ENCODE results near the gene TNFRSF12A. TPM values are rescaled to one million over a fixed set of nuclear protein-coding genes. Genes with fewer than 3 reads are reported as not detected.

Gene TNFRSF12A
- total and polyA plus RNA-seq, 9 of the 15 experiments (the other 6 are each of a cell fraction or from before 2014, with no cell fraction given), result 0.41 to 61.8 (median 26.5) TPM

DNA sequence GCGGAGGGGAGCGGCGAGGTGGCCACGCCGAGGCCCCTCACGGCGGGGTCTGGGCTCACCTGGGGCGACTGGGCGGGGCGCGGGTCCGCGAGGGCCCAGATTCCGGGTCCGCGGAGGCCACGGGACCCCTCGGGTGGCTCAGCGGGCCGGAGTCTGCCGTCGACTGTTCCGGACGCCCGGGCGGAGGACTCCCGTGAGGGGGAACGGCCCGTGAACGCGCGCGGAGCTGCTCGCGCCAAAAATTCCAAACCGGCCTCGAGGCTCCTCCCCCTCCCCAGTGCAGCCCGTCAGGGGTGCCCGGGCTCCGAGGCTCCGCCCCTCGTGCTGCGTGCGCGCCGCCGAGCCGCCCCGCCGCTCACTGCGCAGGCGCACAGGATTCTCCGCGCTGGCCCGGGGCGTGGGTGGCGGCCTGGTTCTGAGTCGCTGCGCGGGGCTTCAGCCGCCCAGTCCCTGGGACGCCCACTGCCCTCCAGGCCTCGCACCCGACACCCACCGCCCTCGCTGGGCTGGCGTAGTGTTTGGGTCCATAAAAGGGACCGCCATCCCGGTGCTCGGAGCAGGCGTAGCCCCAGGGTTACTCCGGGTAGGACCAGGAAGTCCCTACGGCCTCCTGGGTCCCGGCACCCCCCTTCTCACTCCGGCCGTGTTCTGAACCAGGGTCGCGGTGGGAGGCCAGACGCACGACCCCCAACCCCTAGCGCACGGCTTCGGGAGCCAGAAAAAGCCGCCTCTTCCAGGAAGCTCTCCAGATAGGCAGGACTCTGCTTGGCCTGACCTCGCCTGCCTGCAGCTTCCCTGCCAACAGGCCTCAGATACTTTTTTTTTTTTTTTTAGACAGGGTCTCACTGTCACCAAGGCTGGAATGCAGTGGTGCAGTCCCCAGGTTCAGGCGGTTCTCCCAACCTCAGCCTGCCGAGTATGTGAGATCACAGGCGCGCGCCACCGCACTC, 39.7 kb upstream of the TNFRSF12A start, which contains the start of gene PKMYT1 (continued):
- TF ChIP-seq NFATC3 (IDR thresholded peaks at IDR 0.05) (no peak), BACH1 (tag; IDR thresholded peaks at IDR 0.05) (no peak), FOXA3 (CRISPR knock-in tag; conservative IDR thresholded peaks at IDR 0.05 in 1 of 2, IDR thresholded peaks at IDR 0.05 in 1 of 2) (peak in 1 of 2 experiments; percentile 26; a peak in 1 of 4 replicates), ZC3H11A (IDR thresholded peaks at IDR 0.05; ENCODE audit: low read depth, low read length) (no peak), MCM2 (IDR thresholded peaks at IDR 0.05; ENCODE audit: low read depth) (no peak), CREB1 (IDR thresholded peaks at IDR 0.05) (no peak; the same call in 1 of the 2 replicates), CREB1 (CRISPR knock-in tag; IDR thresholded peaks at IDR 0.05) (peak; percentile 34; the same call in 1 of the 2 replicates)
- TF ChIP-seq, protein P1, sequence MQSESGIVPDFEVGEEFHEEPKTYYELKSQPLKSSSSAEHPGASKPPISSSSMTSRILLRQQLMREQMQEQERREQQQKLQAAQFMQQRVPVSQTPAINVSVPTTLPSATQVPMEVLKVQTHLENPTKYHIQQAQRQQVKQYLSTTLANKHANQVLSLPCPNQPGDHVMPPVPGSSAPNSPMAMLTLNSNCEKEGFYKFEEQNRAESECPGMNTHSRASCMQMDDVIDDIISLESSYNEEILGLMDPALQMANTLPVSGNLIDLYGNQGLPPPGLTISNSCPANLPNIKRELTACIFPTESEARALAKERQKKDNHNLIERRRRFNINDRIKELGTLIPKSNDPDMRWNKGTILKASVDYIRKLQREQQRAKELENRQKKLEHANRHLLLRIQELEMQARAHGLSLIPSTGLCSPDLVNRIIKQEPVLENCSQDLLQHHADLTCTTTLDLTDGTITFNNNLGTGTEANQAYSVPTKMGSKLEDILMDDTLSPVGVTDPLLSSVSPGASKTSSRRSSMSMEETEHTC (IDR thresholded peaks at IDR 0.05), result no peak
- TF ChIP-seq, protein P2, sequence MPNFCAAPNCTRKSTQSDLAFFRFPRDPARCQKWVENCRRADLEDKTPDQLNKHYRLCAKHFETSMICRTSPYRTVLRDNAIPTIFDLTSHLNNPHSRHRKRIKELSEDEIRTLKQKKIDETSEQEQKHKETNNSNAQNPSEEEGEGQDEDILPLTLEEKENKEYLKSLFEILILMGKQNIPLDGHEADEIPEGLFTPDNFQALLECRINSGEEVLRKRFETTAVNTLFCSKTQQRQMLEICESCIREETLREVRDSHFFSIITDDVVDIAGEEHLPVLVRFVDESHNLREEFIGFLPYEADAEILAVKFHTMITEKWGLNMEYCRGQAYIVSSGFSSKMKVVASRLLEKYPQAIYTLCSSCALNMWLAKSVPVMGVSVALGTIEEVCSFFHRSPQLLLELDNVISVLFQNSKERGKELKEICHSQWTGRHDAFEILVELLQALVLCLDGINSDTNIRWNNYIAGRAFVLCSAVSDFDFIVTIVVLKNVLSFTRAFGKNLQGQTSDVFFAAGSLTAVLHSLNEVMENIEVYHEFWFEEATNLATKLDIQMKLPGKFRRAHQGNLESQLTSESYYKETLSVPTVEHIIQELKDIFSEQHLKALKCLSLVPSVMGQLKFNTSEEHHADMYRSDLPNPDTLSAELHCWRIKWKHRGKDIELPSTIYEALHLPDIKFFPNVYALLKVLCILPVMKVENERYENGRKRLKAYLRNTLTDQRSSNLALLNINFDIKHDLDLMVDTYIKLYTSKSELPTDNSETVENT (CRISPR knock-in tag; IDR thresholded peaks at IDR 0.05), result peak; percentile 87; the same call in 1 of the 2 replicates

Data from K562 (cell line).